ENCODE data around the gene TRPM6. TPM values are rescaled to one million over a fixed set of nuclear protein-coding genes. Genes with fewer than 3 reads are reported as not detected.

The TRPM6 gene
- total and polyA plus RNA-seq, 2 donors from 2014 or later = 1.3 to 2.0 TPM

GRCh38 chr9:74755999-74756398, 131.7 kb downstream of the TRPM6 start:
- TF ChIP-seq, protein P1, sequence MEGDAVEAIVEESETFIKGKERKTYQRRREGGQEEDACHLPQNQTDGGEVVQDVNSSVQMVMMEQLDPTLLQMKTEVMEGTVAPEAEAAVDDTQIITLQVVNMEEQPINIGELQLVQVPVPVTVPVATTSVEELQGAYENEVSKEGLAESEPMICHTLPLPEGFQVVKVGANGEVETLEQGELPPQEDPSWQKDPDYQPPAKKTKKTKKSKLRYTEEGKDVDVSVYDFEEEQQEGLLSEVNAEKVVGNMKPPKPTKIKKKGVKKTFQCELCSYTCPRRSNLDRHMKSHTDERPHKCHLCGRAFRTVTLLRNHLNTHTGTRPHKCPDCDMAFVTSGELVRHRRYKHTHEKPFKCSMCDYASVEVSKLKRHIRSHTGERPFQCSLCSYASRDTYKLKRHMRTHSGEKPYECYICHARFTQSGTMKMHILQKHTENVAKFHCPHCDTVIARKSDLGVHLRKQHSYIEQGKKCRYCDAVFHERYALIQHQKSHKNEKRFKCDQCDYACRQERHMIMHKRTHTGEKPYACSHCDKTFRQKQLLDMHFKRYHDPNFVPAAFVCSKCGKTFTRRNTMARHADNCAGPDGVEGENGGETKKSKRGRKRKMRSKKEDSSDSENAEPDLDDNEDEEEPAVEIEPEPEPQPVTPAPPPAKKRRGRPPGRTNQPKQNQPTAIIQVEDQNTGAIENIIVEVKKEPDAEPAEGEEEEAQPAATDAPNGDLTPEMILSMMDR (IDR thresholded peaks at IDR 0.05; ENCODE audit: borderline replicate concordance, extremely low read depth, insufficient read depth) = no peak
- no peaks in the 10 kb centered on the region for H3K4me1 ChIP-seq (ENCODE audit: control insufficient read depth in 2 of 3, insufficient read depth in 2 of 3, low read depth in 1 of 3, low read length in 3 of 3)
- no peaks in the 10 kb centered on the region for H3K27me3 ChIP-seq (ENCODE audit: control insufficient read depth, insufficient read depth, low read length)
- H3K36me3 ChIP-seq (ENCODE audit: control insufficient read depth in 2 of 3, insufficient read depth in 3 of 3, low read length in 3 of 3) = no peaks in the 10 kb centered on the region
- no peaks in the 10 kb centered on the region for H3K9me3 ChIP-seq (ENCODE audit: control insufficient read depth in 2 of 3, insufficient read depth in 1 of 3, low read length in 3 of 3)
- no peak overlapping the region for H3K27ac ChIP-seq (ENCODE audit: low read depth in 2 of 2, low read length in 2 of 2)
- H3K4me3 ChIP-seq (ENCODE audit: low read length in 3 of 3) = no peak overlapping the region
- intact Hi-C loops (cut with DNase I) = no loop called here
- H3K9ac ChIP-seq (ENCODE audit: low read length in 3 of 3) = no peak overlapping the region
- DNase-seq (no peak), FAIRE-seq (no peak)

- no peaks in the 10 kb centered on the region for H3K27me3 ChIP-seq (ENCODE audit: control insufficient read depth, insufficient read depth, low read length)
- DNase-seq (no peak), FAIRE-seq (no peak)
- intact Hi-C loops (cut with DNase I) = no loop called here
- no peaks in the 10 kb centered on the region for H3K4me1 ChIP-seq (ENCODE audit: control insufficient read depth in 2 of 3, insufficient read depth in 2 of 3, low read depth in 1 of 3, low read length in 3 of 3)
- H3K9me3 ChIP-seq (ENCODE audit: control insufficient read depth in 2 of 3, insufficient read depth in 1 of 3, low read length in 3 of 3) = no peaks in the 10 kb centered on the region
- TF ChIP-seq, protein P1 (IDR thresholded peaks at IDR 0.05; ENCODE audit: borderline replicate concordance, extremely low read depth, insufficient read depth) = no peak
- no peaks in the 10 kb centered on the region for H3K36me3 ChIP-seq (ENCODE audit: control insufficient read depth in 2 of 3, insufficient read depth in 3 of 3, low read length in 3 of 3)
- H3K9ac ChIP-seq (ENCODE audit: low read length in 3 of 3) = no peak overlapping the region
- H3K27ac ChIP-seq (ENCODE audit: low read depth in 2 of 2, low read length in 2 of 2) = no peak overlapping the region
- H3K4me3 ChIP-seq (ENCODE audit: low read length in 3 of 3) = no peak overlapping the region
These were observed 132.4 kb downstream of the TRPM6 start for GRCh38 chr9:74755355-74755754.

DNA sequence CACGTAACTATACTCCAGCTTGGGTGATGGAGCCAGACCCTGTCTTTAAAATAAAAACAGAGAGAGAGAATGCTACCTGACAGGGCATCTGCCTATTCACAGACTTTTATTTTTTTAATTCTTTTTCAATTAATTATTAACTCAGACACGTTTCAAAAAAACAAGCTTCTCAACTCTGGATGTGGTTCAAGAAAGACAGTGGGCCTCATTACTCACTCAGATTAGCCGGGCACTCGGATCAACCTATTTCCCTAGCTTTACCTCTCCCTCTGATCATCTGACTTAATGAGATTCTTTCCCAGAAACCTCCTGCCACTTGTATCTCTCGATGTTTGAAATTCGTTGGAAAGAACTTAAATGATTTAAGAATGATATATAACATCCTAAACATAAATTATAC, 134.1 kb downstream of the TRPM6 start:
- Histone ChIP-seq H3K27ac (ENCODE audit: low read depth in 2 of 2, low read length in 2 of 2) (no peak overlapping the region), H3K9ac (ENCODE audit: low read length in 3 of 3) (no peak overlapping the region), H3K4me1 (ENCODE audit: control insufficient read depth in 2 of 3, insufficient read depth in 2 of 3, low read depth in 1 of 3, low read length in 3 of 3) (no peaks in the 10 kb centered on the region), H3K4me3 (ENCODE audit: low read length in 3 of 3) (no peak overlapping the region), H3K27me3 (ENCODE audit: control insufficient read depth, insufficient read depth, low read length) (no peaks in the 10 kb centered on the region), H3K9me3 (ENCODE audit: control insufficient read depth in 2 of 3, insufficient read depth in 1 of 3, low read length in 3 of 3) (no peaks in the 10 kb centered on the region), H3K36me3 (ENCODE audit: control insufficient read depth in 2 of 3, insufficient read depth in 3 of 3, low read length in 3 of 3) (no peaks in the 10 kb centered on the region)
- peak; percentile 29 for FAIRE-seq
- DNase-seq = peak in 1 of 5 donors; percentile 30
- intact Hi-C loops (cut with DNase I) = no loop called here
- TF ChIP-seq, protein P1 (IDR thresholded peaks at IDR 0.05; ENCODE audit: borderline replicate concordance, extremely low read depth, insufficient read depth) = no peak

GRCh38 chr9:74748966-74749365, 138.8 kb downstream of the TRPM6 start:
- Histone ChIP-seq H3K9ac (ENCODE audit: low read length in 3 of 3) (no peak overlapping the region), H3K27me3 (ENCODE audit: control insufficient read depth, insufficient read depth, low read length) (no peaks in the 10 kb centered on the region), H3K9me3 (ENCODE audit: control insufficient read depth in 2 of 3, insufficient read depth in 1 of 3, low read length in 3 of 3) (no peaks in the 10 kb centered on the region), H3K27ac (ENCODE audit: low read depth in 2 of 2, low read length in 2 of 2) (no peak overlapping the region), H3K4me3 (ENCODE audit: low read length in 3 of 3) (no peak overlapping the region), H3K36me3 (ENCODE audit: control insufficient read depth in 2 of 3, insufficient read depth in 3 of 3, low read length in 3 of 3) (no peaks in the 10 kb centered on the region), H3K4me1 (ENCODE audit: control insufficient read depth in 2 of 3, insufficient read depth in 2 of 3, low read depth in 1 of 3, low read length in 3 of 3) (no peaks in the 10 kb centered on the region)
- no peak for FAIRE-seq
- intact Hi-C loops (cut with DNase I) = no loop called here
- TF ChIP-seq, protein P1 (IDR thresholded peaks at IDR 0.05; ENCODE audit: borderline replicate concordance, extremely low read depth, insufficient read depth) = no peak
- DNase-seq = no peak
